HepG2 (cell line): ENCODE measurements around the gene FAM216A. TPM values are rescaled to one million over a fixed set of nuclear protein-coding genes. Genes with fewer than 3 reads are reported as not detected.

Experiments used
- DMTF1 ChIP-seq: sonication (generic); formaldehyde crosslinking; IDR thresholded peaks from 2 replicates; pipeline ENCODE4 v1.4.0; 2020; ENCODE audit warnings: mild to moderate bottlenecking, missing genetic modification reagents
- EED ChIP-seq: sonication (generic); formaldehyde crosslinking; IDR thresholded peaks from 2 replicates; pipeline ENCODE4 v1.5.0; 2020; ENCODE audit warnings: mild to moderate bottlenecking, missing genetic modification reagents
- KMT2A ChIP-seq: sonication (generic); formaldehyde crosslinking; IDR thresholded peaks from 2 replicates; pipeline ENCODE4 v1.4.0; 2020; ENCODE audit warnings: missing genetic modification reagents
- NR3C1 ChIP-seq: sonication (generic); formaldehyde crosslinking; IDR thresholded peaks from 2 replicates; pipeline ENCODE4 v1.4.0; 2020; ENCODE audit warnings: missing genetic modification reagents
- PHF5A ChIP-seq: IDR thresholded peaks from one replicate; pipeline ENCODE4 v1.6.1; 2018; ENCODE audit warnings: low read depth, missing genetic modification reagents; ENCODE audit not compliant: unreplicated experiment
- RXRA ChIP-seq: sonication (generic); formaldehyde crosslinking; IDR thresholded peaks from 2 replicates; pipeline ENCODE4 v1.5.1; 2020; ENCODE audit warnings: missing genetic modification reagents
- SRY ChIP-seq: sonication (generic); formaldehyde crosslinking; IDR thresholded peaks from 2 replicates; pipeline ENCODE4 v1.8.0; 2022; ENCODE audit warnings: mild to moderate bottlenecking, missing genetic modification reagents
- TAF1 ChIP-seq: sonication (generic); formaldehyde crosslinking; IDR thresholded peaks from 2 replicates; pipeline ENCODE4 v1.4.0; 2020; ENCODE audit warnings: missing genetic modification reagents
- TGIF2 ChIP-seq: IDR thresholded peaks from 2 replicates; pipeline ENCODE4 v1.6.1; 2016; ENCODE audit warnings: control low read depth, missing compliant biosample characterization
- ZBTB7B ChIP-seq: sonication (generic); formaldehyde crosslinking; IDR thresholded peaks from 2 replicates; pipeline ENCODE4 v1.4.0; 2020; ENCODE audit warnings: missing genetic modification reagents
- ZFP62 ChIP-seq: sonication (generic); formaldehyde crosslinking; IDR thresholded peaks from 2 replicates; pipeline ENCODE4 v1.4.0; 2020; ENCODE audit warnings: missing genetic modification reagents
- ZNF225 ChIP-seq: sonication (generic); formaldehyde crosslinking; IDR thresholded peaks from 2 replicates; pipeline ENCODE4 v1.4.0; 2020; ENCODE audit warnings: mild to moderate bottlenecking, missing genetic modification reagents
- ZNF281 ChIP-seq: sonication (generic); formaldehyde crosslinking; IDR thresholded peaks from 2 replicates; pipeline ENCODE4 v1.4.0; 2020; ENCODE audit warnings: missing genetic modification reagents, borderline replicate concordance
- ZNF775 ChIP-seq: sonication (generic); formaldehyde crosslinking; IDR thresholded peaks from 2 replicates; pipeline ENCODE4 v1.4.0; 2020; ENCODE audit warnings: missing genetic modification reagents, mild to moderate bottlenecking, moderate library complexity, borderline replicate concordance
- ZSCAN9 ChIP-seq: IDR thresholded peaks from 2 replicates; pipeline ENCODE4 v1.6.1; 2016; ENCODE audit warnings: borderline replicate concordance
- polyA plus RNA-seq, 8 experiments: library from polyadenylated mRNA; depleted of rRNA in 3 of 8; stranded (reverse) in 7 of 8; unstranded in 1 of 8; fragments of >200 nt; fragmentation: Illumina TruSeq in 4 of 8; extraction: Trizol in 4 of 8; gene quantifications; 2 replicates each; pipeline versions ENCODE4 v1.2.1 to v1.2.3, GENCODE V29; 2011 to 2016; ENCODE audit warnings: low read depth in 4 of 8, missing spikeins in 1 of 8, mixed read lengths in 1 of 8; ENCODE audit not compliant: insufficient read depth in 1 of 8
- total RNA-seq, 5 experiments: library from RNA; depleted of rRNA; stranded (reverse); fragments of >200 nt; fragmentation: Illumina TruSeq; extraction: Trizol; gene quantifications; 2 replicates each; pipeline ENCODE4 v1.2.3, GENCODE V29; 2016; ENCODE audit warnings: low read depth in 1 of 5
- TF ChIP-seq, protein P1 (sequence below): sonication (generic); formaldehyde crosslinking; IDR thresholded peaks from 2 replicates; pipeline ENCODE4; 2020; ENCODE audit warnings: missing genetic modification reagents, mild to moderate bottlenecking, borderline replicate concordance

FAM216A gene
- total and polyA plus RNA-seq, 2 of the 13 experiments (the other 11 are each of a cell fraction or from before 2014, with no cell fraction given) = 20.3 to 31.2 TPM

GRCh38 chr12:110468214-110469048 is at the start of gene FAM216A, which contains the start of gene GPN3 (continued):
- TF ChIP-seq ZNF281 (CRISPR knock-in tag) (peak; percentile 98), TAF1 (peak; percentile 75), ZNF775 (CRISPR knock-in tag) (no peak), ZNF225 (no peak; the same call in 1 of the 2 replicates), KMT2A (peak; percentile 77), ZBTB7B (CRISPR knock-in tag) (no peak), PHF5A (no peak), ZFP62 (CRISPR knock-in tag) (no peak), DMTF1 (CRISPR knock-in tag) (no peak), TGIF2 (CRISPR knock-in tag) (peak; percentile 57), EED (CRISPR knock-in tag) (no peak; the same call in 1 of the 2 replicates), ZSCAN9 (peak; percentile 43; the same call in 1 of the 2 replicates), RXRA (CRISPR knock-in tag) (no peak), SRY (CRISPR knock-in tag) (peak; percentile 33; the same call in 1 of the 2 replicates), NR3C1 (CRISPR knock-in tag) (no peak)
- TF ChIP-seq, protein P1, sequence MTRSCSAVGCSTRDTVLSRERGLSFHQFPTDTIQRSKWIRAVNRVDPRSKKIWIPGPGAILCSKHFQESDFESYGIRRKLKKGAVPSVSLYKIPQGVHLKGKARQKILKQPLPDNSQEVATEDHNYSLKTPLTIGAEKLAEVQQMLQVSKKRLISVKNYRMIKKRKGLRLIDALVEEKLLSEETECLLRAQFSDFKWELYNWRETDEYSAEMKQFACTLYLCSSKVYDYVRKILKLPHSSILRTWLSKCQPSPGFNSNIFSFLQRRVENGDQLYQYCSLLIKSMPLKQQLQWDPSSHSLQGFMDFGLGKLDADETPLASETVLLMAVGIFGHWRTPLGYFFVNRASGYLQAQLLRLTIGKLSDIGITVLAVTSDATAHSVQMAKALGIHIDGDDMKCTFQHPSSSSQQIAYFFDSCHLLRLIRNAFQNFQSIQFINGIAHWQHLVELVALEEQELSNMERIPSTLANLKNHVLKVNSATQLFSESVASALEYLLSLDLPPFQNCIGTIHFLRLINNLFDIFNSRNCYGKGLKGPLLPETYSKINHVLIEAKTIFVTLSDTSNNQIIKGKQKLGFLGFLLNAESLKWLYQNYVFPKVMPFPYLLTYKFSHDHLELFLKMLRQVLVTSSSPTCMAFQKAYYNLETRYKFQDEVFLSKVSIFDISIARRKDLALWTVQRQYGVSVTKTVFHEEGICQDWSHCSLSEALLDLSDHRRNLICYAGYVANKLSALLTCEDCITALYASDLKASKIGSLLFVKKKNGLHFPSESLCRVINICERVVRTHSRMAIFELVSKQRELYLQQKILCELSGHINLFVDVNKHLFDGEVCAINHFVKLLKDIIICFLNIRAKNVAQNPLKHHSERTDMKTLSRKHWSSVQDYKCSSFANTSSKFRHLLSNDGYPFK (CRISPR knock-in tag) = peak; percentile 93; the same call in 1 of the 2 replicates
